Karpas-422 (cell line): ENCODE data around the gene ULK1. TPM values are rescaled to one million over a fixed set of nuclear protein-coding genes. Genes with fewer than 3 reads are reported as not detected.

Source experiments
- DNase-seq: peaks from one replicate; pipeline ENCODE4 v3.0.0-alpha.2; 2015
- H2AFZ ChIP-seq: fragments of 200-600 bp; sonication (generic); 2 replicates; pipeline ENCODE4 v1.6.1; 2014; ENCODE audit warnings: antibody characterized with exemption, low read length, mixed read lengths
- H3K27ac ChIP-seq: fragments of 200-600 bp; sonication (generic); 2 replicates; pipeline ENCODE4 v1.5.1; 2014; ENCODE audit warnings: mild to moderate bottlenecking, low read length, moderate library complexity
- H3K27me3 ChIP-seq: fragments of 200-600 bp; sonication (generic); 2 replicates; pipeline ENCODE4 v1.6.1; 2014; ENCODE audit warnings: low read length, mixed read lengths
- H3K36me3 ChIP-seq: fragments of 200-600 bp; sonication (generic); 2 replicates; pipeline ENCODE4 v1.6.1; 2014; ENCODE audit warnings: low read length, mixed read lengths; ENCODE audit not compliant: insufficient read depth
- H3K4me1 ChIP-seq: fragments of 200-600 bp; sonication (generic); 2 replicates; pipeline ENCODE4 v1.6.1; 2014; ENCODE audit warnings: mild to moderate bottlenecking, low read length, mixed read lengths
- H3K4me2 ChIP-seq: fragments of 200-600 bp; sonication (generic); 2 replicates; pipeline ENCODE4 v1.6.1; 2014; ENCODE audit warnings: low read length, low read depth, mild to moderate bottlenecking; ENCODE audit not compliant: poor library complexity, severe bottlenecking
- H3K4me3 ChIP-seq: fragments of 200-600 bp; sonication (generic); 2 replicates; pipeline ENCODE4 v1.5.1; 2014; ENCODE audit warnings: mild to moderate bottlenecking, antibody characterized with exemption, low read length, mixed read lengths
- H3K79me2 ChIP-seq: fragments of 200-600 bp; sonication (generic); 2 replicates; pipeline ENCODE4 v1.6.1; 2014; ENCODE audit warnings: mild to moderate bottlenecking, low read length, mixed read lengths
- H3K9ac ChIP-seq: fragments of 200-600 bp; sonication (generic); 2 replicates; pipeline ENCODE4 v1.6.0; 2014; ENCODE audit warnings: low read length
- H3K9me2 ChIP-seq: fragments of 200-600 bp; sonication (generic), shearing (Covaris generic); replicated peaks from 2 replicates; pipeline ENCODE4 v1.6.0; 2014; ENCODE audit warnings: mild to moderate bottlenecking, low read length, moderate library complexity; ENCODE audit not compliant: insufficient read depth
- H3K9me3 ChIP-seq: fragments of 300-700, 200-600 bp; sonication (generic); 2 replicates; pipeline ENCODE4 v1.6.1; 2014; ENCODE audit warnings: low read length, mixed read lengths
- H4K20me1 ChIP-seq: fragments of 200-600 bp; sonication (generic); 2 replicates; pipeline ENCODE4 v1.6.1; 2014; ENCODE audit warnings: mild to moderate bottlenecking, antibody characterized with exemption, low read length, low read depth; ENCODE audit not compliant: insufficient read depth
- total RNA-seq: library from RNA; depleted of rRNA; stranded (reverse); fragments of >200 nt; shearing (Covaris generic); gene quantifications from 2 replicates; pipeline ENCODE4 v1.2.3, GENCODE V29; 2014; ENCODE audit warnings: low replicate concordance

ULK1 gene
- total RNA-seq, 1 experiment from 2014 or later: 6.9 TPM

DNA sequence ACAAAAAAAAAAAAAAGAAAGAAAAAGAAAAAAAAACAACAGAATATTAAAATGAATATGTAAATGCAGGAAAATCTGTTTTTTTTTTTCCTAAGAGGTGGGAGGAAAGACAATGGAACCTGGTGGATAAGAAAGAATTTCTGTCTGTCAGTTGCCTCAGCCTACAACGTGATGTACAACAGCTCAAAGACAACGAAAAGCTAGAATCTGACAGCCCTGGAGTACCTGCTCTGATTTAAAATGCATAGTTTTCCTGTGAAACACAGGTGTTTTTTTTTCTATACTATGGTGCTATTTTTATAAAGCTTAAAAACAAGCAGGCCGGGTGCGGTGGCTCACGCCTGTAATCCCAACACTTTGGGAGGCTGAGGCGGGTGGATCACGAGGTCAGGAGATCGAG lies 30.0 kb upstream of the ULK1 start:
- H3K79me2 ChIP-seq: no peaks in the 10 kb centered on the region
- no peaks in the 10 kb centered on the region for H3K36me3 ChIP-seq
- no peaks in the 10 kb centered on the region for H3K9me2 ChIP-seq
- no peak overlapping the region for H3K4me2 ChIP-seq
- H2AFZ ChIP-seq: no peak overlapping the region
- H3K4me3 ChIP-seq: no peak overlapping the region
- H3K9ac ChIP-seq: no peak overlapping the region
- peaks cover 9% of the 10 kb centered on the region; the same call in 1 of the 2 replicates for H3K4me1 ChIP-seq
- no peak for DNase-seq
- H3K27me3 ChIP-seq: no peaks in the 10 kb centered on the region
- no peak overlapping the region for H3K27ac ChIP-seq
- H4K20me1 ChIP-seq: no peaks in the 10 kb centered on the region
- no peaks in the 10 kb centered on the region for H3K9me3 ChIP-seq

DNA sequence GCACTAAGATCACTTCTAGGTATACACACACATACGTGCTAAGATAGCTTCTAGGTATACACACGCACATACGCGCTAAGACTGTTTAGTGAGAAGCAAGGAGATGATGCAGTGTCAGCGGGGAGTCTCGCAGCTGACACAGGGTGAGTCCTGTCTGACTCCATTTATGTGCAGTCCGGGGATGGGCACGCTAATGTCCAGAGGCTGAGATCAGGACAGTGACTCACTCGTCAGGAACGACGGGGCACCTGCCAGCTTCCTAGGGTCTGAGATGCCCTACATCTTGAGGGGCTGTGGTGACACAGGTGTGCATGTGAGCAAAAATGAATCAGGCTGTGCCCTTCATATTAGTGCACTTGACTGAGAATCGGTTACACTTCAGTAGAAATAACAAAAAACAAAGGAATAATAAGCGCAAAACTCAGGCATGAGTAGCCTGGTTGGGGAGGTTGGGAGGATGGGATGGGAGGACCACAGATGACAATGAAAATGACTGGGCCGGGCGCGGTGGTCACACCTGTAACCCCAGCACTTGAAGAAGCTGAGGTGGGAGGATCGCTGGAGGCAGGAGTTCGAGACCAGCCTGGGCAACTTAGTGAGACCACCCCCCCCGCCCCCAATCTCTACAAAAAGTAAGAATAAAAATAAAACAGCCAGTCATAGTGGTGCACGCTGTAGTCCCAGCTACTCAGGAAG lies 29.1 kb upstream of the ULK1 start:
- Histone ChIP-seq H3K4me3 (no peak overlapping the region), H3K79me2 (no peaks in the 10 kb centered on the region), H2AFZ (no peak overlapping the region), H3K9me2 (no peaks in the 10 kb centered on the region), H3K27ac (no peak overlapping the region), H3K9ac (no peak overlapping the region), H3K9me3 (no peaks in the 10 kb centered on the region), H3K27me3 (no peaks in the 10 kb centered on the region), H3K36me3 (no peaks in the 10 kb centered on the region), H3K4me2 (no peak overlapping the region), H3K4me1 (peaks cover 7% of the 10 kb centered on the region; the same call in 1 of the 2 replicates), H4K20me1 (no peaks in the 10 kb centered on the region)
- no peak for DNase-seq

DNA sequence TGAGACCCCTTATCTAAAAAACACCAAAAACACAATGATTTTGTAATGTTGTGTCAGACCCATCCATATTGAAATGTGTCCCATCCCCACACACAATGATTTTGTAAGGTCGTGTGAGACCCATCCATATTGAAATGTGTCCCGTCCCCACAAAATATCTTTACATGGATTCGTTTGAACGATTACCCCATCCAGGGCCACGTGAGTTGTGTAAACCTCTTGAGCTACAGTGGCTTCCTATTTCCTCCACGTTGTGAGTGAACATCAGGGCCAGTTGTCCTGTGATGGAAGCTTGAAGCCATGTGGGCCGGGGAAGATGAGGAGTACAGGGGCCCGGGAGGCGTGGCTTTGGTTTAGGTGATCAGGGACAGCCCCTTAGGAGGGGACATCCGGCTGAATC lies 27.0 kb upstream of the ULK1 start:
- Histone ChIP-seq H3K36me3 (no peaks in the 10 kb centered on the region), H3K4me1 (no peaks in the 10 kb centered on the region), H3K4me3 (no peak overlapping the region), H2AFZ (no peak overlapping the region), H3K4me2 (no peak overlapping the region), H3K27ac (no peak overlapping the region), H4K20me1 (no peaks in the 10 kb centered on the region), H3K9me2 (no peaks in the 10 kb centered on the region), H3K9ac (no peak overlapping the region), H3K79me2 (no peaks in the 10 kb centered on the region), H3K9me3 (no peaks in the 10 kb centered on the region), H3K27me3 (no peaks in the 10 kb centered on the region)
- DNase-seq: no peak

DNA sequence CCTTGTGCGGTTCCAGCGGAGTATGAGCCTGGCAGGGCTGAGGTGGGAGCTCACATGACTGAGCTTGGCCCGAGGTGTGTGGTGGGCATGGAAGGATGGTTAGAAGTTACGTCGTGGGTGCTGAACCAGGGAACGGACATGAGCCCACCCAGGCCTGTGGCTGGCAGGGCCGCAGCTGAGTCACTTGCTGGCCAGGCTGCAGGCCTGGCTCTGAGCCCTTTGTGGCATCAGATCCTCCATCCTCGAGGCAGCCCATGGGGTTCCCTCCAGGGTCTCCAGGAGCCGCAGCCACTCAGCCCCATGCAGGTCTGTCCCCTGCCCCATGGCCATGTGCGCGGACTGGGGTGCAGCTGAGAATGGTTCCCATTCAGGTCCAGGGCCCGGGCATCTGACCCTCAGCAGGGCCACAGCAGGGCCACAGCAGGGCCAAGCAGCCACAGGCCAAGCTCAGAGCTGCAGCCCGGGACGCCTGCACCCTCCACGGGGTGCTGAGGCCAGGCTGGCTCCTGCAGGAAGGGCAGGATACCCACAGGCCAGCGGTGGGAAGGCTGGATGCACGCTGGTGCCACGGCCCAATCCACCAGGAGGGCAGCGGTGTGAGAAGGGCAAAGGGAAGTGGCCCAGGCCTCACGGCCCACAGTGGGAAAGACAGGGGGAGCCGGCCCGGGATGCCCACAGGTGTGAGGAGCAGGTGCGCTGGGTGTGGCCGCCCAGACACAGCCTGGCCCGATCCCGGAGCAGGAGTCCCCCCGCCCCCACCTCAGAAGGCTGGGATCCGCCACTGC lies 26.3 kb upstream of the ULK1 start:
- H3K4me3 ChIP-seq: no peak overlapping the region
- no peaks in the 10 kb centered on the region for H3K27me3 ChIP-seq
- no peak overlapping the region for H3K4me2 ChIP-seq
- no peaks in the 10 kb centered on the region for H3K9me3 ChIP-seq
- no peaks in the 10 kb centered on the region for H4K20me1 ChIP-seq
- DNase-seq: no peak
- H2AFZ ChIP-seq: no peak overlapping the region
- no peaks in the 10 kb centered on the region for H3K79me2 ChIP-seq
- H3K4me1 ChIP-seq: no peaks in the 10 kb centered on the region
- no peak overlapping the region for H3K9ac ChIP-seq
- H3K9me2 ChIP-seq: no peaks in the 10 kb centered on the region
- H3K36me3 ChIP-seq: no peaks in the 10 kb centered on the region
- no peak overlapping the region for H3K27ac ChIP-seq

DNA sequence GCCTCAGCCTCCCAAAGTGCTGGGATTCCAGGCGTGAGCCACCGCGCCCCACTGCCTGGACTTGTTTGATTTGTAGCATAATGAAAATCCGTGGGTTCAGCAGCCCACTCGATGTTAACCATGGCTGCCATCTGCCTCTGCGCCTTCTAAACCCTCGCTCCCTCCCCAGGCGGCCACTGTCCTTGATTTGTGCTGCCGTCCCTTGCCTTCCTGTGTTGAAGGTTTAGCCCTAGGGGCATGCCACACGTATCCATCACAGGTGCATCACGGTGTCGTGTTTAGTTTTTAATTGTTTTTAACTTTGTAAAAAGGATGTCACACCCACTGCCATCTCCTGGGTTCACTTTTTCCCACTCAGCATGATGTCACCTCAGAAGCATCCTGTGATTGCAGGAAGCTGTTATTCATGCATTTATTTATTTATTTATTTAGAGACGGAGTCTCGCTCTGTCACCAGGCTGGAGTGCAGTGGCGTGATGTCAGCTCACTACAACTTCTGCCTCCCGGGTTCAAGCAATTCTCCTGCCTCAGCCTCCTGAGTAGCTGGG lies 24.5 kb upstream of the ULK1 start:
- H3K79me2 ChIP-seq: no peaks in the 10 kb centered on the region
- no peak for DNase-seq
- no peak overlapping the region for H3K27ac ChIP-seq
- H3K4me1 ChIP-seq: no peaks in the 10 kb centered on the region
- H2AFZ ChIP-seq: no peak overlapping the region
- no peaks in the 10 kb centered on the region for H3K36me3 ChIP-seq
- no peaks in the 10 kb centered on the region for H4K20me1 ChIP-seq
- no peaks in the 10 kb centered on the region for H3K9me3 ChIP-seq
- no peak overlapping the region for H3K4me3 ChIP-seq
- no peak overlapping the region for H3K9ac ChIP-seq
- H3K27me3 ChIP-seq: no peaks in the 10 kb centered on the region
- no peaks in the 10 kb centered on the region for H3K9me2 ChIP-seq
- no peak overlapping the region for H3K4me2 ChIP-seq

DNA sequence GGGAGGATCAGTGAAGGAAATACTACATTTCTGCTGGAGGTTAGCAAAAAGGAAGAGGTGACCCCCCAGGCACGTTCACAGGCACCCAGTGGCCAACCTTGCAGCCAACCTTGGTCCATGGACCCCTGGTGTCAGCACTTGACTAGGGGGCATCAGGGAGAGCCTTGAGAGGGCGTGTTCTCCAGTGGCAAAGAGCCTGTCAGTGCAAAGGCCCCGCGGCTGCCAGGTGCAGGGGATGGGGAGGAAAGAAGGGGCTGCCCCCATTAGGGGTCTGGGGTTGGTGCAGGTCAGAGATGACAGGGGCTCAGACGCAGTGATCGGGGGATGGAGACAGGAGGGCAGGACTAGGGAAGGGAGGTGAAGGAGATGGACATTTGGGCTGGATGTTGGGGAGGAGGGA lies 22.7 kb upstream of the ULK1 start:
- H2AFZ ChIP-seq: no peak overlapping the region
- H3K4me2 ChIP-seq: no peak overlapping the region
- no peak overlapping the region for H3K9ac ChIP-seq

DNA sequence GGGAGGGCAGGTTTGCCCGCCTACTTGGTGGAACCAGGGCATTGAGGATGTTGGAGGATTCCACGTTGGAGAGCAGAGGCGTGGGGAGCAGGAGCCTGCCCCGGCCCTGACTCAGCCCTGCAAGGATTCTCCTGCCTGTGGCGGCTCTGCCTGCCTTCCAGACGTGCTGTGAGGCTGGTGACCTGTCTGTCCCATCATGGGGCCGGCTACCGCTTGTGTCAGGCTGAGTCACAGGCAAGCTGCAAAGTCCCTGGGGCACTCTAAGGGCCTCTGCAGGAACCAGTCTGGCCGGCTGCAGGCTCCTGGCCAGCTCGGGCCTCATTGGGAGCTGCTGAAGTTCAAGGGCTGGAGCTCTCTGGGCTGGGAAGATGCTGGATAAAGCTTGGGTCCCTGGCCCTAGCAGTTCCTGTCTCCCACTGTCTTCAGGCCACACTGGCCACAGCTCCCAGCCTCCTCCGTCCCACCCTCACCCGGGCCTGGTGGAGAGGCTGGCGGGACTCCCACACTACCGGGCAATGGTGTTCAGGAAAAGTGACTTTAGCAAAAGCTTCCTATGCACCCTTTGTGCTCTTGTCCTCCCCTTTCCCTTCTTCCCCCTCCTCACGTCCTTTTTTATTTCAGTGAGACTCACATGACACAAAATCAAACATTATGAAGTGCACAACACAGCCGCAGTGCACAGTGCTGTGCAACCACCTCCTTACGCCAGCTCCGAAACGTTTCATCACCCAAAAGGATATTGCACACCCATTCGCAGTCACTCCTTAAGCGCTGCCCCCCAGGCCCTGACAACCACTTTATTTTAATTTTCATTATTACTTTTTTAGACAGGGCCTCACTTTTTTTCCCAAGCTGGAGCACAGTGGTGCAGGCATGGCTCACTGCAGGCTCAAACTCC lies 22.0 kb upstream of the ULK1 start:
- H3K9me3 ChIP-seq: no peaks in the 10 kb centered on the region
- no peaks in the 10 kb centered on the region for H3K36me3 ChIP-seq
- no peak overlapping the region for H3K4me2 ChIP-seq
- H3K9me2 ChIP-seq: no peaks in the 10 kb centered on the region
- H2AFZ ChIP-seq: no peak overlapping the region
- no peak for DNase-seq
- H3K79me2 ChIP-seq: no peaks in the 10 kb centered on the region
- no peaks in the 10 kb centered on the region for H4K20me1 ChIP-seq
- no peak overlapping the region for H3K4me3 ChIP-seq
- no peaks in the 10 kb centered on the region for H3K27me3 ChIP-seq
- H3K4me1 ChIP-seq: no peaks in the 10 kb centered on the region
- no peak overlapping the region for H3K9ac ChIP-seq
- no peak overlapping the region for H3K27ac ChIP-seq

More for the DNA sequence above, 22.7 kb upstream of the ULK1 start:
- Histone ChIP-seq H3K27ac (no peak overlapping the region), H3K9me3 (no peaks in the 10 kb centered on the region), H3K4me1 (no peaks in the 10 kb centered on the region), H3K36me3 (no peaks in the 10 kb centered on the region), H3K9me2 (no peaks in the 10 kb centered on the region), H3K4me3 (no peak overlapping the region), H4K20me1 (no peaks in the 10 kb centered on the region), H3K27me3 (no peaks in the 10 kb centered on the region), H3K79me2 (no peaks in the 10 kb centered on the region)
- no peak for DNase-seq

DNA sequence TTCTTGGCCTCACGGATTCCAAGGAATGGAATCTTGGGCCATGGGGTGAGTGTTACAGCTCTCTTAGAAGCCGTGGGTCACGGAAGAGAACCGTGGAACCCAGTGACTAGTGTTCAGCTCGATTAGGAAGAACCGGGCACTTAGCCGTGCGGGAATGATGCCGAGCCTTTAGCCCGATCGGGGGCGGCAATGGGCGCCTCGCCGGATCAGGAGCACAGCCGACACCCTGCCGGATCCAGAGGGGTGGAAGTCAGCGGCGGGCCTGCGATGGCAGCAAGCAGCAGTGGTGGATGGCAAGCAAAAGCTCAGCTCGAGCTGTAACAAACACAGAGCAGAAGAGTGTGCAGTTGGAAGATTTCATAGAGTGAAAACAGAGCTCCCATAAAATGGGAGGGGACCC lies 21.1 kb upstream of the ULK1 start:
- no peaks in the 10 kb centered on the region for H4K20me1 ChIP-seq
- no peaks in the 10 kb centered on the region for H3K9me3 ChIP-seq
- H3K27ac ChIP-seq: no peak overlapping the region
- H3K9ac ChIP-seq: no peak overlapping the region
- no peaks in the 10 kb centered on the region for H3K4me1 ChIP-seq
- H3K9me2 ChIP-seq: no peaks in the 10 kb centered on the region
- no peaks in the 10 kb centered on the region for H3K79me2 ChIP-seq
- no peak overlapping the region for H3K4me2 ChIP-seq
- no peak overlapping the region for H2AFZ ChIP-seq
- DNase-seq: no peak
- no peak overlapping the region for H3K4me3 ChIP-seq
- H3K36me3 ChIP-seq: no peaks in the 10 kb centered on the region
- H3K27me3 ChIP-seq: no peaks in the 10 kb centered on the region
